Stimulated activated CD8-positive, alpha-beta memory T cell treated with anti-CD3 and anti-CD28 coated beads, Interleukin-12 subunit alpha, Interleukin-12 subunit beta, amount 100 ng/mL, for 24 hours (primary cell): ENCODE data around the gene RAB3IL1.

Experiments used
- DNase-seq: peaks from one replicate; pipeline ENCODE4 v3.0.0-alpha.2; 2020; ENCODE audit errors: extremely low read depth

Gene RAB3IL1

GRCh38 chr11:61918938-61919704, 1.8 kb upstream of the RAB3IL1 start:
- no peak for DNase-seq

- DNase-seq, result no peak
These were observed 1.0 kb upstream of the RAB3IL1 start for GRCh38 chr11:61918251-61918937.

- no peak for DNase-seq
These were observed 531 bp downstream of the RAB3IL1 start for GRCh38 chr11:61916737-61917333.

DNA sequence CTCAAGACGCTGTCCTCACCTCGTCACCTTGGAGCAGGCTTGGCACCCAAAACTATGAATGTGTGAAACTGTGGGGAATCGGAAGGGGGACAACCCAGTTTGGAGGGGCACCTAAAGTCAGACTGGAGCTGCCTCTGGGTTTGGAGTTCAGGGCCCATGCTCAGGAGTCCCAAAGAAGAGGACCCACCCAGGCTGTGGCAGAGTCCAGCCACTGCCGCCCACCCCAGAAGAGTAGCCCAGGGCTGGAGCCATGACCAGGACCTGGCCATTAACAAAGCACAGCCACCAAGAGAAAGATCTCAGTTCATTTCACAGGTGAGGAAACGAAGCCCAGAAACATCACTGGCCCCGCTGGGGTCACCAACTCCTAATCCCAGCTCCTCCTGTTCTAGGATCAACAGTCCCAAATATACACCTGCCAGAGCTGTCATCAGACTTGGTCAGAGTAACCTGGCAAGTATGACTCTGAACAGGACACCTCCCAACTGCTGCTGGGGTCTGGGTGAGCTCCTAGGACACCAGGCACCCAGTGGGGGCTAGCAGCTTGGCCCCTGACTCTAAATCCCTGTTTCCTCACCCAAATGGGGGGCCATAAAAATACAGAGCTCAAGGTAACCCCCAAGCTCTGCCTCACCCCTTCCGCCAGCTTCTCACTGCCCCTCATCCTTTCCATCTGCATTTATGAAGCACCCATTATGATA, 2.7 kb downstream of the RAB3IL1 start:
- no peak for DNase-seq

DNA sequence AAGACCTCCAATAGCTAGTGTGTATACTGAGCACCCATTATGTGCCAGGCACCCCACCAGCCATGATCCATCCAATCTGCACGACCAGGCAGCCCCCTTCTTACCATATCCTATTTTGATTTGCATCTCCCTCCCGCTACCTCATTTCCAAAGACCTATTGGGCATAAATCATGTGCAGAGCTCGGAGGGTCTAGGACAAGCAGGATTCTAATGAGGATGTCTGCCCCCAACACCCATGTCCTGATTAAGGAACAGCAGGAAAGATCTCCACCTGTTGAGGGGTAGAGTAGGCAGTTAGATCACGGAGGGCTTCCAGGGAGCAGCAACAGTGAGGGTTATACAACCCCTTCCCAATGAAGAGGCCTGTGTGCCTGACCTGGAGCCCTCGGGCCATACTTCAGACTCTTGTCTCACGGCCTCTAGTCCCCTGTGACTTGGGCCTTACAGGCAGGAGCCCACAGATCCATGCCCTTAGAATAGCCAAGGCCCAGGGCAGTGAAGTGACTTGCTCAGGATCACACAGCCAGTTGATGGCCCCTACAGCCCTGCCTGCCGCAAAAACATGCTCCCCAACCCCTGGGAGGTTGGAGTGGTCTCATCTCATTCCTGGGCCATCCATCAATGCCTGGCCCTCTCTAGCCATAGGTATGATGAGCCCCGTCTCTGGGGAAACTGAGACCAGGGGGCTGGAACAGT, 3.5 kb downstream of the RAB3IL1 start:
- no peak for DNase-seq

GRCh38 chr11:61912991-61913698, 4.2 kb downstream of the RAB3IL1 start:
- no peak for DNase-seq

- no peak for DNase-seq
These were observed 4.9 kb downstream of the RAB3IL1 start for GRCh38 chr11:61912530-61912898.

DNA sequence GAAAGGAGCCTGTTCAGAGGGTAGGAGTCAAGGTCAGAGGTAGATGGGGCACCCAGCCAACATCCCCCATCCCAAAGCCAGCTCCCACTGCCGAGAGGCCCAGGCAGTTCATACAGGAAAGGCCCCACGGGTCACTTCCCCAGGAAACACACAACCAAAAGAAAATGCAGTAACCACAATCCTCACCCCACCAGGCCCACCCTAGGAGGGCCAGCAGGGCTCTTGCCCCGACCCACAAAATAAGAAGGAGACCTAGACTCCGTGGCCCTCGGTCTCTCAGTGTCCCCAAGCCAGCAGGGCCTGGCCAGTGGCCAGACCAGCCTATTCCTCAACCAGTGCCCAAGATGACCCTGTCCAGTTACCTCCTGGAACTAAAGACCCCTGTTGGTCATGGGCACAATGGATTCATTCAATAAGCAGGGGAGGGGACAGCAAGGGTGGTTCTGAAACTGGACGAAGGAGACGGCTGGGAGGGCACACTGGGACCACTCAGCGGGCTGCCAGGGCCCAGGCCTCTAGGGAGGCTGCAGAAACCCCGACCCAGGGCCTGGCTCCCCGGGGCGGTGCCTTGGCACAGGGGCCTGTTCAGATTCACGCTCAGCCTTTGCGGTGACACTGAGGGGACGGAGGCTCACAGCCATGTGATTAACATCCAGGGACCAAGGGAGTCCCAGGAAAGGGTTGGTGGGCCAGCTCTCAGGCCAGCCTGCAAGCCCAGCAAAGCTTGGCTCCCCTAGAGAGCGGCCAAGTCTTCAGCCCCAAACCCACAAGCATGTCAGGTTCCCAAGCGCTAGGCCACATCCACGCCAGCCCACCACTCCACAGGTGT, 5.5 kb downstream of the RAB3IL1 start:
- DNase-seq, result no peak

DNA sequence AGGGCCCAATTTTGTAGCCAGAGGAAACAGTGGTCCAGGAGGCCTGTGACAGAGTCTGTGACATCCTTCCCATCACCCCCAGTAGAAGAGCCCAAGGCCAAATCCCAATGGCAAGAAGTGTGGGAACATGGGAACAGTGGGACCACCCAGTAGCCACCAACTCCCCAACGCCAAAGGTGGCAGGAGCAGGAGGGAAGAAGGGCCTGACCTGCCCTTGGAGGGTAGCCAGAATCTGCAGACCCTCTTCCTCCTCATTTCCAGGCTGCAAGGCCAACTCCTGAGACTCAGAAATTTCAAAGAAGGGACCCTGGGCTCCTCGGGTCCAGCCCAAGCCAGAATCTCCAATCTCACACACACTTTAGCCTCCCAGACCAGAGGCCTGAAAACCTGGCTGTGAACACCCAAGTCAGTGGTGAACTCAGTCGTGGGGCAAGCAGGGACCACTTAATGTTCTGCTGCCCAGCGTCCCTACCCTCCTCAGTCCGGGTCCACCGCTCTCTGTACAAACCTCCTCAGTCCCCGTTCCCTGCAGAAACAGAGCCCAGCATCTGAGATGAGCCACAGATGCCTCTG, 6.2 kb downstream of the RAB3IL1 start:
- DNase-seq, result no peak

GRCh38 chr11:61910187-61911127, 6.9 kb downstream of the RAB3IL1 start:
- no peak for DNase-seq

GRCh38 chr11:61908730-61909316, 8.5 kb downstream of the RAB3IL1 start:
- DNase-seq, result no peak

GRCh38 chr11:61907871-61908729, 9.3 kb downstream of the RAB3IL1 start:
- DNase-seq, result no peak

GRCh38 chr11:61907282-61907681, 10.1 kb downstream of the RAB3IL1 start:
- DNase-seq, result no peak

DNA sequence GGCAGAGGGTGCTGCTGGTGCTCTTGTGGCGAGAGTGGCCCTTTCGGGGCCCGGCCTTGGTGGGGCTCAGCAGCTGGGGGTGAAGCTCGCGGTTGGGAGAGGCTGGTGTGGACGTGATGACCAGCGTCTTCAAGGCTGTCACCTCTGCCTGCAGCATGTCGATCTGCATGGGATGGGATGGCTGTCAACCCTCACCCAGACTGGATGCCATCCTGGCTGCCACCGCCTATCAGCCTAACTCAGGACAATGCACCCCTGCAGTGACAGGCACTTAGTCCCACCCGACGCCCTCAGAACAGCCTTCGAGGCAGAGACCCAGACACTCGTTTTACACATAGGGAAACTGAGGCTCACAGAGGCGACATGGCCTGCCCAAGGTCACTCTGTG, 10.8 kb downstream of the RAB3IL1 start:
- no peak for DNase-seq

GRCh38 chr11:61905801-61906521, 11.4 kb downstream of the RAB3IL1 start:
- no peak for DNase-seq

DNA sequence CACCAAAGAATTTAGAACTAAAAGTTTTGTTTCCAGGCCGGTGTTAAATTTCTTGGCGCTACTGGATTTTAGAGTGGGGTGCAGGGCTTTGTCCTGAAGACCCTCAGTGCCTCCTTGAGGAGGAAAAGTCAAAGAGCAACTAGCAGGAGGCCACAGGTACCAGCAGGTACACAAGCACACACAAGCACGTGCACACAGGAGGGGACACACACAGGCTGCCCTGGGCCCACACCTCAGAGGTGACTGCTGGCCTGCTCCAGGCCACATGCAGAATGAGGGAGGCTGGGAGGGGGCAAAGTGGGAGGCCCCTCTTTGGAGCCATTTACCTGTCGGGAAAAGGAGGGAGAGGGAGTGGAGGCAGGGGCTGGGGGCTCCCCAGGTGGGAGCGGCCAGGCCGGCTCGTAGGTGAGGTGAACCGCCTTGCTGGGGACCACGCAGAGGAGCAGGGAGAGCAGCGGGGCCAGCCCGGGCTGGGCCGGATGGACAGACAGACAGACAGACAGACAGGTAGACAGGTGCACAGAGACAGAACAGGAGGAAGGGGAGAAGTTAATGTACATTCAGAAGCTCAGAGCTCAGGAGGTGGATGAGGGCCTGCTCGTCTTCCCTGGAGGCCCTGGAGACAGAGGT, 12.2 kb downstream of the RAB3IL1 start:
- DNase-seq, result no peak
